Loucy (cell line): Measurements from ENCODE around the gene TACR1.

Experiments used
- H2AFZ ChIP-seq: fragments of 200-600 bp; sonication (generic); 2 replicates; pipeline ENCODE4 v1.6.0; 2016; ENCODE audit warnings: antibody characterized with exemption, mild to moderate bottlenecking, low read length, moderate library complexity
- H3F3A ChIP-seq: fragments of 200-600 bp; 2 replicates; pipeline ENCODE4 v1.6.0; 2016; ENCODE audit warnings: antibody characterized with exemption, low read depth, mild to moderate bottlenecking
- H3K27me3 ChIP-seq: fragments of 200-600 bp; sonication (generic); 2 replicates; pipeline ENCODE4 v1.6.1; 2014; ENCODE audit warnings: low read length, mild to moderate bottlenecking; ENCODE audit not compliant: insufficient read depth, poor library complexity, severe bottlenecking
- H3K36me3 ChIP-seq: fragments of 200-600 bp; sonication (generic); 2 replicates; pipeline ENCODE4 v1.6.1; 2016; ENCODE audit warnings: low read length; ENCODE audit not compliant: insufficient read depth
- H3K4me1 ChIP-seq: fragments of 200-600 bp; sonication (generic); 2 replicates; pipeline ENCODE4 v1.5.1; 2014; ENCODE audit warnings: low read length, mild to moderate bottlenecking; ENCODE audit not compliant: insufficient read depth, poor library complexity, severe bottlenecking
- H3K4me2 ChIP-seq: fragments of 200-600 bp; sonication (generic); 2 replicates; pipeline ENCODE4 v1.6.0; 2014; ENCODE audit warnings: antibody characterized with exemption, low read length, low read depth, mild to moderate bottlenecking; ENCODE audit not compliant: poor library complexity, severe bottlenecking
- H3K4me3 ChIP-seq: fragments of 200-600 bp; sonication (generic); 2 replicates; pipeline ENCODE4 v1.5.1; 2014; ENCODE audit warnings: low read length, mild to moderate bottlenecking, mixed read lengths; ENCODE audit not compliant: poor library complexity, severe bottlenecking
- H3K79me2 ChIP-seq: fragments of 200-600 bp; sonication (generic); 2 replicates; pipeline ENCODE4 v1.6.1; 2014; ENCODE audit warnings: low read length; ENCODE audit not compliant: insufficient read depth
- H3K9ac ChIP-seq: fragments of 200-600 bp; sonication (generic); 2 replicates; pipeline ENCODE4 v1.6.0; 2014; ENCODE audit warnings: mild to moderate bottlenecking, low read depth, low read length, moderate library complexity; ENCODE audit not compliant: poor library complexity, severe bottlenecking
- H3K9me2 ChIP-seq: fragments of 200-600 bp; sonication (generic); replicated peaks from 2 replicates; pipeline ENCODE4 v1.6.1; 2016; ENCODE audit warnings: low read depth, low read length, mixed read lengths
- H3K9me3 ChIP-seq: fragments of 200-600 bp; sonication (generic); 2 replicates; pipeline ENCODE4 v1.6.1; 2014; ENCODE audit warnings: mild to moderate bottlenecking, antibody characterized with exemption, low read length, low read depth; ENCODE audit not compliant: insufficient read depth
- H4K20me1 ChIP-seq: fragments of 200-600 bp; sonication (generic); 2 replicates; pipeline ENCODE4 v1.6.0; 2014; ENCODE audit warnings: antibody characterized with exemption, low read length, mild to moderate bottlenecking; ENCODE audit not compliant: insufficient read depth, poor library complexity, severe bottlenecking
- EZH2phosphoT487 ChIP-seq: fragments of 200-600 bp; IDR thresholded peaks from 2 replicates; pipeline ENCODE4 v1.6.1; 2018; ENCODE audit warnings: antibody characterized with exemption, mild to moderate bottlenecking, moderate library complexity, borderline replicate concordance
- TF ChIP-seq, protein P1 (sequence below): fragments of 200-600 bp; sonication (generic); conservative IDR thresholded peaks from 2 replicates; pipeline ENCODE4 v1.5.1; 2014; ENCODE audit warnings: mild to moderate bottlenecking, antibody characterized with exemption, low read length

TACR1 gene

DNA sequence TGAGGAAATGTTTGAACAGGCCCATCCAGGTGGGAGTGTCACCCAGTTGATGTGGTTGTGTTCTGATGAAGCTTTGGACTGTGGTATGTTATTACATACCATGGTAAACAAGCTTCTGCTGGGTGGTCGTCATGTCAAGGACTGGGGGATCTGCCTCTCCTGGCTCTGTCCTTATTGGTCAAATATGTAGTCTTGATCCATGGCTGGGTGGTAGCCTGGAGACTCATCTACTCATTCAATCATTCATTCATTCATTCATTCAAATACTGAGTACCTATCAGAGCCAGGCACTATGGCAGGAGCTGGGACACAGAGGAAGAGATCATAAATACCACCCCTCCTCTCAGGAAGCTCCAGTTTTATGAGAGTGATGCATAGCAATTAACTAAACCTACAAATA, 60.8 kb downstream of the TACR1 start:
- no peak overlapping the region for H3K4me3 ChIP-seq
- no peak for TF ChIP-seq EZH2phosphoT487
- TF ChIP-seq, protein P1, sequence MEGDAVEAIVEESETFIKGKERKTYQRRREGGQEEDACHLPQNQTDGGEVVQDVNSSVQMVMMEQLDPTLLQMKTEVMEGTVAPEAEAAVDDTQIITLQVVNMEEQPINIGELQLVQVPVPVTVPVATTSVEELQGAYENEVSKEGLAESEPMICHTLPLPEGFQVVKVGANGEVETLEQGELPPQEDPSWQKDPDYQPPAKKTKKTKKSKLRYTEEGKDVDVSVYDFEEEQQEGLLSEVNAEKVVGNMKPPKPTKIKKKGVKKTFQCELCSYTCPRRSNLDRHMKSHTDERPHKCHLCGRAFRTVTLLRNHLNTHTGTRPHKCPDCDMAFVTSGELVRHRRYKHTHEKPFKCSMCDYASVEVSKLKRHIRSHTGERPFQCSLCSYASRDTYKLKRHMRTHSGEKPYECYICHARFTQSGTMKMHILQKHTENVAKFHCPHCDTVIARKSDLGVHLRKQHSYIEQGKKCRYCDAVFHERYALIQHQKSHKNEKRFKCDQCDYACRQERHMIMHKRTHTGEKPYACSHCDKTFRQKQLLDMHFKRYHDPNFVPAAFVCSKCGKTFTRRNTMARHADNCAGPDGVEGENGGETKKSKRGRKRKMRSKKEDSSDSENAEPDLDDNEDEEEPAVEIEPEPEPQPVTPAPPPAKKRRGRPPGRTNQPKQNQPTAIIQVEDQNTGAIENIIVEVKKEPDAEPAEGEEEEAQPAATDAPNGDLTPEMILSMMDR = no peak

DNA sequence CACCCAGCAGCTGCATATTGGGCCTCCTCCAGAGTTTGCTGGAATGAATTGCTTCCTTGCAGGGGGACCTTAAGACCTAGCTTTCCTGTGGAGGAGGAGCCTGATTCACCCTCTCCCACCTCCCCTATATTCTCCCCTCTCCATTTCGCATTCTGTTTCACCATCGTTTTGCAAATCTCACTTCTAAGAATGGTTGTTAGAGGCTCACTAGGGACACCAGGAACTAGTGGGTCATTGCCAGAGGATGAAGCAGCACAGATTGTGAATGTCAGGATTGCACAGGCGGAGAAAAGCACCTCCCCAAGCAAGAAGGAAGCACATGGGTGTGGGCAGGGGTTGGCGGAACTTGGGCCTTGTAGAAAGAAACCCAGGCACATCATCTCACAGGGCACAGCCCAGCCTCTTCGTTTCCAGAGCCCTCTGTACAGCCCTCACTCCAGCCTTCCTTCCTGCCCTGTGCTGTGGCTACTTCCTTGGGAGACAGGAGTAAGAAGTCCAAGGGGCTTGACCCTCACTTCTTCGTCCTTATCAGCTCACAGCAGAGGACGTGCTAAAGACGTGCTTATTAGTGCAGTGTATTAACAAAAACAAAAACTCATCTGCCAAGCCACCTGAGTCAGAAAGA, 63.4 kb downstream of the TACR1 start:
- Histone ChIP-seq H3K4me1 (no peaks in the 10 kb centered on the region), H3K36me3 (no peaks in the 10 kb centered on the region), H3K4me3 (no peak overlapping the region), H3K79me2 (no peaks in the 10 kb centered on the region), H3F3A (no peaks in the 10 kb centered on the region), H3K9me3 (no peaks in the 10 kb centered on the region), H3K9ac (no peak overlapping the region), H2AFZ (no peak overlapping the region), H3K27me3 (no peaks in the 10 kb centered on the region), H3K4me2 (no peak overlapping the region), H3K9me2 (no peaks in the 10 kb centered on the region), H4K20me1 (no peaks in the 10 kb centered on the region)
- TF ChIP-seq, protein P1 = no peak
- no peak for TF ChIP-seq EZH2phosphoT487

More for the DNA sequence above, 60.8 kb downstream of the TACR1 start:
- Histone ChIP-seq H4K20me1 (no peaks in the 10 kb centered on the region), H3K9ac (no peak overlapping the region), H3K9me2 (no peaks in the 10 kb centered on the region), H3F3A (no peaks in the 10 kb centered on the region), H2AFZ (no peak overlapping the region), H3K4me2 (no peak overlapping the region), H3K4me1 (no peaks in the 10 kb centered on the region), H3K9me3 (no peaks in the 10 kb centered on the region), H3K36me3 (no peaks in the 10 kb centered on the region), H3K27me3 (no peaks in the 10 kb centered on the region), H3K79me2 (no peaks in the 10 kb centered on the region)

DNA sequence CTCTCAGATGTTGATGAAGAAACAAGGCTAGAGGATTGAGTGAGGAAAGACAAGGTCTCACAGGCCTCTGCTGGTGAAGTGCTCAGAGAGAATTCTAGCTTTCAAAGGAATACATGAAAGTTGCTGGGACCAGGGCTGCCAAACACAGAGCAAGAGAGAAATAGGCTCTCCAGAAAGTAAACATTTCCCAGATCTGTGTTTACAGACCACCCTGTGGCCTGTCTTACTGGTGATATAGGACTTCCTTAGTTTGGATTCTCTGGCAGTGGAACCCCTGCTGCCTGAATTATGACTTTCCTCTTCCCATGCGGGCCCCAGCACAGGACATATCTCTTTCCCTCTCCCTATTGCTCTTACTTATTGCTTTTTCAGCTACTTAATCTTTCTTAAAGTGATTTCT, 64.5 kb downstream of the TACR1 start:
- no peaks in the 10 kb centered on the region for H3K9me3 ChIP-seq

More for the DNA sequence above, 64.5 kb downstream of the TACR1 start:
- Histone ChIP-seq H3K79me2 (no peaks in the 10 kb centered on the region), H3F3A (no peaks in the 10 kb centered on the region), H3K4me3 (no peak overlapping the region), H3K4me1 (no peaks in the 10 kb centered on the region), H3K27me3 (no peaks in the 10 kb centered on the region), H3K4me2 (no peak overlapping the region), H3K36me3 (no peaks in the 10 kb centered on the region), H2AFZ (no peak overlapping the region), H3K9me2 (no peaks in the 10 kb centered on the region), H4K20me1 (no peaks in the 10 kb centered on the region), H3K9ac (no peak overlapping the region)
- TF ChIP-seq, protein P1 = no peak
- no peak for TF ChIP-seq EZH2phosphoT487
